ENCODE results near the gene OAF.

- TF ChIP-seq ZNF384 (IDR thresholded peaks at IDR 0.05) (no peak), PKNOX1 (IDR thresholded peaks at IDR 0.05) (no peak), FOXK2 (IDR thresholded peaks at IDR 0.05) (no peak), FOXA1 (IDR thresholded peaks at IDR 0.05) (no peak), BHLHE40 (IDR thresholded peaks at IDR 0.05; ENCODE audit: borderline replicate concordance) (no peak), SUZ12 (IDR thresholded peaks at IDR 0.05) (no peak), CTBP1 (IDR thresholded peaks at IDR 0.05; ENCODE audit: borderline replicate concordance) (no peak), NFRKB (IDR thresholded peaks at IDR 0.05) (no peak), ELF4 (IDR thresholded peaks at IDR 0.05) (no peak)
Observed at GRCh38 chr11:120198403-120198786, 12.4 kb upstream of the OAF start.
